Measurements from ENCODE around the gene UNC5C. TPM values are rescaled to one million over a fixed set of nuclear protein-coding genes. Genes with fewer than 3 reads are reported as not detected.

Gene UNC5C
- total and polyA plus RNA-seq, 2 experiments from 2014 or later: 3.5 to 16.0 TPM

- Histone ChIP-seq H3K27me3 (no peaks in the 10 kb centered on the region), H3K4me2 (no peak overlapping the region), H3K9me2 (replicated peaks; ENCODE audit: insufficient read depth) (no peaks in the 10 kb centered on the region), H3K4me1 (ENCODE audit: insufficient read depth) (no peaks in the 10 kb centered on the region), H4K20me1 (ENCODE audit: insufficient read depth, poor library complexity, severe bottlenecking) (no peaks in the 10 kb centered on the region), H2AFZ (no peak overlapping the region), H3K27ac (no peak overlapping the region), H3K36me3 (replicated peaks; ENCODE audit: insufficient read depth, low read depth) (no peaks in the 10 kb centered on the region), H3K79me2 (no peaks in the 10 kb centered on the region), H3K9me3 (ENCODE audit: low read depth) (no peaks in the 10 kb centered on the region), H3K4me3 (no peak overlapping the region)
- 95% methylated on average over 5 of the region's 5 CpGs for WGBS (ENCODE audit: low lambda C conversion rate, missing lambda C conversion rate)
- TF ChIP-seq EZH2 (IDR thresholded peaks at IDR 0.05; ENCODE audit: borderline replicate concordance): no peak
- TF ChIP-seq, protein P1, sequence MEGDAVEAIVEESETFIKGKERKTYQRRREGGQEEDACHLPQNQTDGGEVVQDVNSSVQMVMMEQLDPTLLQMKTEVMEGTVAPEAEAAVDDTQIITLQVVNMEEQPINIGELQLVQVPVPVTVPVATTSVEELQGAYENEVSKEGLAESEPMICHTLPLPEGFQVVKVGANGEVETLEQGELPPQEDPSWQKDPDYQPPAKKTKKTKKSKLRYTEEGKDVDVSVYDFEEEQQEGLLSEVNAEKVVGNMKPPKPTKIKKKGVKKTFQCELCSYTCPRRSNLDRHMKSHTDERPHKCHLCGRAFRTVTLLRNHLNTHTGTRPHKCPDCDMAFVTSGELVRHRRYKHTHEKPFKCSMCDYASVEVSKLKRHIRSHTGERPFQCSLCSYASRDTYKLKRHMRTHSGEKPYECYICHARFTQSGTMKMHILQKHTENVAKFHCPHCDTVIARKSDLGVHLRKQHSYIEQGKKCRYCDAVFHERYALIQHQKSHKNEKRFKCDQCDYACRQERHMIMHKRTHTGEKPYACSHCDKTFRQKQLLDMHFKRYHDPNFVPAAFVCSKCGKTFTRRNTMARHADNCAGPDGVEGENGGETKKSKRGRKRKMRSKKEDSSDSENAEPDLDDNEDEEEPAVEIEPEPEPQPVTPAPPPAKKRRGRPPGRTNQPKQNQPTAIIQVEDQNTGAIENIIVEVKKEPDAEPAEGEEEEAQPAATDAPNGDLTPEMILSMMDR (IDR thresholded peaks at IDR 0.05; ENCODE audit: poor library complexity): no peak
- TF ChIP-seq EZH2phosphoT487 (IDR thresholded peaks at IDR 0.05; ENCODE audit: low read depth, severe bottlenecking, unreplicated experiment): no peak
- no peak for DNase-seq (ENCODE audit: low spot score)
These were observed 41.2 kb downstream of the UNC5C start for GRCh38 chr4:95507561-95507960.

DNA sequence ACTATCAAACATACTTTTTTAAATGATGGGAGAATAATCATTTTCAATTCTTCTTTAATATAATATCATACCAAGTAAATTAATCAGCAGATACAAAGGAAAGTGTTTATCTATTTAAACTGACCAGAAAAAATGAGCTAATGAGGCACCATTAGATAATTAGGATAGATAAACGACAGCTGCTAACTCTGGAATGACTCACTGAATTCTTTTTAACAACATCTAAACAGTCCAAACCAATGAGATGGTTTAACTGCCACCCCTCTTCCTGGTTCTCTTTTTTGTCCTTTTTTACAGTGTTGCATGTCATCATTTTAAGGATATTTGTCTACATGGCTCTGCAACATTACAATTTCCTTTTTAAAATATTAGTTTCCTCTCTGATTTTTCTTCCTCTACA lies 41.6 kb downstream of the UNC5C start:
- no peaks in the 10 kb centered on the region for H3K4me1 ChIP-seq (ENCODE audit: insufficient read depth)
- H4K20me1 ChIP-seq (ENCODE audit: insufficient read depth, poor library complexity, severe bottlenecking): no peaks in the 10 kb centered on the region
- no peaks in the 10 kb centered on the region for H3K9me3 ChIP-seq (ENCODE audit: low read depth)
- WGBS (ENCODE audit: low lambda C conversion rate, missing lambda C conversion rate): 47% methylated on average over 1 of the region's 1 CpG
- no peaks in the 10 kb centered on the region for H3K27me3 ChIP-seq
- DNase-seq (ENCODE audit: low spot score): no peak
- H3K9me2 ChIP-seq (replicated peaks; ENCODE audit: insufficient read depth): no peaks in the 10 kb centered on the region
- no peaks in the 10 kb centered on the region for H3K79me2 ChIP-seq
- no peak overlapping the region for H3K4me3 ChIP-seq
- H3K36me3 ChIP-seq (replicated peaks; ENCODE audit: insufficient read depth, low read depth): no peaks in the 10 kb centered on the region
- TF ChIP-seq EZH2 (IDR thresholded peaks at IDR 0.05; ENCODE audit: borderline replicate concordance) (no peak), EZH2phosphoT487 (IDR thresholded peaks at IDR 0.05; ENCODE audit: low read depth, severe bottlenecking, unreplicated experiment) (no peak)
- TF ChIP-seq, protein P1 (IDR thresholded peaks at IDR 0.05; ENCODE audit: poor library complexity): no peak
- H3K4me2 ChIP-seq: no peak overlapping the region
- no peak overlapping the region for H2AFZ ChIP-seq
- no peak overlapping the region for H3K27ac ChIP-seq

GRCh38 chr4:95506264-95506663 lies 42.5 kb downstream of the UNC5C start:
- H3K4me2 ChIP-seq: no peak overlapping the region
- no peaks in the 10 kb centered on the region for H3K79me2 ChIP-seq
- no peaks in the 10 kb centered on the region for H3K4me1 ChIP-seq (ENCODE audit: insufficient read depth)
- DNase-seq (ENCODE audit: low spot score): no peak
- no peaks in the 10 kb centered on the region for H3K9me2 ChIP-seq (replicated peaks; ENCODE audit: insufficient read depth)
- no peak overlapping the region for H2AFZ ChIP-seq
- no peaks in the 10 kb centered on the region for H3K36me3 ChIP-seq (replicated peaks; ENCODE audit: insufficient read depth, low read depth)
- H3K27ac ChIP-seq: no peak overlapping the region
- TF ChIP-seq EZH2 (IDR thresholded peaks at IDR 0.05; ENCODE audit: borderline replicate concordance): no peak
- H3K4me3 ChIP-seq: no peak overlapping the region
- no peaks in the 10 kb centered on the region for H3K27me3 ChIP-seq
- 76% methylated on average over 4 of the region's 4 CpGs for WGBS (ENCODE audit: low lambda C conversion rate, missing lambda C conversion rate)
- H3K9me3 ChIP-seq (ENCODE audit: low read depth): no peaks in the 10 kb centered on the region
- no peaks in the 10 kb centered on the region for H4K20me1 ChIP-seq (ENCODE audit: insufficient read depth, poor library complexity, severe bottlenecking)

DNA sequence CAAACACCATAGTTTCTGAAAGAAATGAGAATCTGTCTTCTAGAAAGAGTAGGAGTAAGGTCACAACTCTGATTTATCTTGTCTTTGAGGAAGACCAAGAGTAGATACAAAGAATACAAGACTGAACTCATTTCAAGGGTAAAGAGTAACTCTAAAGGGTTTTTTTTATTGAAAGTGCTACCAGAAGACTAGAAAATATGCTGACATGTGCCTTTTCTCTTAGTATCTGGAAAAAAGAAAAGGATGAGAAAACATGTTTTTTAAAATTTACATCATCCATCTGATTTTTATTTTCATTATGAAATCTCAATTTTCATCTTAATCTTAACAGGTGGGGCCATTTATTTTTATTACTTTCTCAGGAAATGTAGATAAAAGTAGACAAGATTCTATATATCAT lies 43.0 kb downstream of the UNC5C start:
- no peak overlapping the region for H3K4me2 ChIP-seq
- H2AFZ ChIP-seq: no peak overlapping the region

More for the DNA sequence above, 43.0 kb downstream of the UNC5C start:
- Histone ChIP-seq H3K4me3 (no peak overlapping the region), H3K9me3 (ENCODE audit: low read depth) (no peaks in the 10 kb centered on the region), H3K79me2 (no peaks in the 10 kb centered on the region), H3K36me3 (replicated peaks; ENCODE audit: insufficient read depth, low read depth) (no peaks in the 10 kb centered on the region), H4K20me1 (ENCODE audit: insufficient read depth, poor library complexity, severe bottlenecking) (no peaks in the 10 kb centered on the region), H3K4me1 (ENCODE audit: insufficient read depth) (no peaks in the 10 kb centered on the region), H3K27me3 (no peaks in the 10 kb centered on the region), H3K9me2 (replicated peaks; ENCODE audit: insufficient read depth) (no peaks in the 10 kb centered on the region), H3K27ac (no peak overlapping the region)
- TF ChIP-seq EZH2phosphoT487 (IDR thresholded peaks at IDR 0.05; ENCODE audit: low read depth, severe bottlenecking, unreplicated experiment): no peak
- TF ChIP-seq, protein P1 (IDR thresholded peaks at IDR 0.05; ENCODE audit: poor library complexity): no peak
- TF ChIP-seq EZH2 (IDR thresholded peaks at IDR 0.05; ENCODE audit: borderline replicate concordance): no peak
- DNase-seq (ENCODE audit: low spot score): no peak

Measured in hepatocyte (in vitro differentiated cells).